Peyer's patch (tissue), 4 donors: ENCODE results near the gene HIVEP2. TPM values are rescaled to one million over a fixed set of nuclear protein-coding genes. Genes with fewer than 3 reads are reported as not detected.

Experiments used
- DNase-seq, 3 donors: peaks; one replicate each; pipeline ENCODE4 v3.0.0-alpha.2; 2017 to 2019
- H3K27ac ChIP-seq, 4 donors: fragments of 200-600 bp; sonication (generic); one replicate each; pipeline ENCODE4 v1.5.1; 2016 to 2019
- H3K27me3 ChIP-seq, 2 donors: fragments of 200-600 bp; sonication (generic); one replicate each; pipeline ENCODE4 v1.5.1; 2019
- H3K36me3 ChIP-seq, 3 donors: fragments of 200-600 bp; sonication (generic); one replicate each; pipeline ENCODE4 v1.5.1; 2016 to 2019
- H3K4me1 ChIP-seq, 4 donors: fragments of 200-600 bp; sonication (generic); one replicate each; pipeline ENCODE4 v1.5.1; 2016 to 2019
- H3K4me3 ChIP-seq, 4 donors: fragments of 200-600 bp; sonication (generic); 1 replicate in 3 of 4; 2 replicates in 1 of 4; pipeline ENCODE4 v1.5.1; 2016 to 2019; ENCODE audit warnings: mild to moderate bottlenecking in 1 of 4
- H3K9me3 ChIP-seq, 4 donors: fragments of 200-600 bp; sonication (generic); one replicate each; pipeline ENCODE4 v1.5.1; 2016 to 2019; ENCODE audit warnings: mild to moderate bottlenecking in 1 of 4
- CTCF ChIP-seq, 6 experiments: fragments of 450-650 bp in 4 of 6; fragments of 200-600 bp in 2 of 6; sonication (generic) in 1 of 6; IDR thresholded peaks; one replicate each; pipeline ENCODE4 v1.5.1; 2017 to 2019; ENCODE audit warnings: antibody characterized with exemption in 6 of 6, mild to moderate bottlenecking in 3 of 6, moderate library complexity in 1 of 6
- POLR2A ChIP-seq, 2 donors: fragments of 450-650 bp; IDR thresholded peaks; one replicate each; pipeline ENCODE4 v1.5.1; 2017; ENCODE audit warnings: antibody characterized with exemption in 2 of 2, mild to moderate bottlenecking in 2 of 2, moderate library complexity in 2 of 2
- total RNA-seq, 4 donors: library from RNA; depleted of rRNA; stranded (reverse); fragments of >200 nt; gene quantifications; one replicate each; pipeline ENCODE4 v1.1.0, GENCODE V29; 2016

The HIVEP2 gene
- total RNA-seq, 4 donors from 2014 or later = 14.4 to 35.5 (median 19.5) TPM

GRCh38 chr6:142808405-142809061, 136.4 kb downstream of the HIVEP2 start:
- DNase-seq = no peak
- Histone ChIP-seq H3K4me3 (no peak overlapping the region), H3K9me3 (no peaks in the 10 kb centered on the region), H3K27me3 (no peaks in the 10 kb centered on the region), H3K36me3 (no peaks in the 10 kb centered on the region), H3K4me1 (no peaks in the 10 kb centered on the region), H3K27ac (no peak overlapping the region)
- TF ChIP-seq POLR2A (IDR thresholded peaks at IDR 0.05) (no peak), CTCF (IDR thresholded peaks at IDR 0.05) (no peak)

GRCh38 chr6:142805042-142805441, 139.9 kb downstream of the HIVEP2 start:
- H3K4me1 ChIP-seq = no peaks in the 10 kb centered on the region
- H3K27me3 ChIP-seq = no peaks in the 10 kb centered on the region
- H3K36me3 ChIP-seq = no peaks in the 10 kb centered on the region
- H3K4me3 ChIP-seq = no peak overlapping the region
- TF ChIP-seq CTCF (IDR thresholded peaks at IDR 0.05) (no peak), POLR2A (IDR thresholded peaks at IDR 0.05) (no peak)
- H3K9me3 ChIP-seq = no peaks in the 10 kb centered on the region
- no peak overlapping the region for H3K27ac ChIP-seq
- DNase-seq = no peak

GRCh38 chr6:142804490-142804889, 140.5 kb downstream of the HIVEP2 start:
- Histone ChIP-seq H3K36me3 (no peaks in the 10 kb centered on the region), H3K27me3 (no peaks in the 10 kb centered on the region), H3K27ac (no peak overlapping the region), H3K4me1 (no peaks in the 10 kb centered on the region), H3K4me3 (no peak overlapping the region), H3K9me3 (no peaks in the 10 kb centered on the region)
- DNase-seq = no peak
- TF ChIP-seq POLR2A (IDR thresholded peaks at IDR 0.05) (no peak), CTCF (IDR thresholded peaks at IDR 0.05) (no peak)

- Histone ChIP-seq H3K9me3 (no peaks in the 10 kb centered on the region), H3K36me3 (no peaks in the 10 kb centered on the region), H3K27me3 (no peaks in the 10 kb centered on the region), H3K4me1 (no peaks in the 10 kb centered on the region), H3K4me3 (no peak overlapping the region), H3K27ac (no peak overlapping the region)
- TF ChIP-seq POLR2A (IDR thresholded peaks at IDR 0.05) = no peak
- TF ChIP-seq CTCF (IDR thresholded peaks at IDR 0.05) = no peak
- DNase-seq = no peak
Measured at GRCh38 chr6:142803495-142804058, 141.4 kb downstream of the HIVEP2 start.

GRCh38 chr6:142803032-142803431, 141.9 kb downstream of the HIVEP2 start:
- H3K27me3 ChIP-seq = no peaks in the 10 kb centered on the region
- TF ChIP-seq POLR2A (IDR thresholded peaks at IDR 0.05) = no peak
- no peak for TF ChIP-seq CTCF (IDR thresholded peaks at IDR 0.05)
- H3K27ac ChIP-seq = no peak overlapping the region
- DNase-seq = no peak
- H3K4me1 ChIP-seq = no peaks in the 10 kb centered on the region
- H3K4me3 ChIP-seq = no peak overlapping the region
- no peaks in the 10 kb centered on the region for H3K36me3 ChIP-seq
- H3K9me3 ChIP-seq = no peaks in the 10 kb centered on the region
